Activated CD4-positive, CD25-positive, alpha-beta regulatory T cell (primary cell): ENCODE results near the gene SIGLEC11.

Source experiments
- DNase-seq, 4 experiments: peaks; one replicate each; lab custom pipeline; 2025; lab: John Stamatoyannopoulos, UW

Gene SIGLEC11

DNA sequence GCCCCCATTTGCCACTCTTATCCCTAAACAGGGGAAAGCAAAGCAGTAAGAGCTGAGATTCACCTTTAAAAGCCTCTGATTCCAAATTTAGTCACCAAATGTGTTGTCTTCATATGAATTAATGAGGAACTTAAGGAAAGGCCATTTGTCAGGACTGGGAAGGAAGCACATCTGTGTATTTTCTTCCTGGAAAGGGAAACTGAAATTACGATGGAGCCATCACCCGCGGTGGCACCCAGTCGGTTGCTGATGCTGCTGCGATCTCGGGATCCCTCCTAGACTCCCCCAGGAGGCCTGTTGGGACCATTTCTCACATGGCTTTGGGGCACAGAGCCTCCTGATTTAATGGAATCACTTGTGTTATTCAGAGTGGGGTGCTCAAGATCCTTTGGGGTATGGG lies 56.8 kb downstream of the SIGLEC11 start:
- DNase-seq = no peak
